CD4-positive, alpha-beta T cell (primary cell): ENCODE results near the gene SPECC1. TPM values are rescaled to one million over a fixed set of nuclear protein-coding genes. Genes with fewer than 3 reads are reported as not detected.

Experiments used
- ATAC-seq: fragments of 200-7000 bp; cut with Tn5 transposase; one replicate; pipeline ENCODE4 v1.10.0; 2022; ENCODE audit warnings: mild to moderate bottlenecking; ENCODE audit not compliant: poor library complexity
- CTCF ChIA-PET: fragments of 350-600 bp; sonication (Branson Sonifier 250); formaldehyde crosslinking; loops from one replicate; lab custom pipeline; 2021; ENCODE audit warnings: antibody characterized with exemption, inconsistent platforms; lab: Charles Lee
- POLR2A ChIA-PET: fragments of 350-600 bp; sonication (Branson Sonifier 250); formaldehyde crosslinking; loops from one replicate; lab custom pipeline; 2021; ENCODE audit warnings: antibody characterized with exemption, inconsistent platforms; lab: Charles Lee
- DNase-seq, 14 experiments: peaks; one replicate each; pipeline ENCODE4 v3.0.0-alpha.2; 2013 to 2020; ENCODE audit warnings: mixed read lengths in 2 of 14
- H3K27ac ChIP-seq, 2 donors: one replicate each; pipeline versions ENCODE4 v1.5.1 to v1.7.0; 2013; ENCODE audit warnings: low read length in 2 of 2, low read depth in 1 of 2, mild to moderate bottlenecking in 1 of 2
- H3K27me3 ChIP-seq, 2 experiments: 1 replicate in 1 of 2; 2 replicates in 1 of 2; pipeline versions ENCODE4 v1.6.1 to v1.7.0; 2013; ENCODE audit warnings: low read length in 2 of 2, control low read depth in 1 of 2, mild to moderate bottlenecking in 1 of 2, moderate library complexity in 1 of 2; ENCODE audit not compliant: insufficient read depth in 2 of 2, control insufficient read depth in 1 of 2
- H3K36me3 ChIP-seq: one replicate; pipeline ENCODE4 v1.6.1; 2013; ENCODE audit warnings: low read length, control low read depth; ENCODE audit not compliant: insufficient read depth
- H3K4me1 ChIP-seq: one replicate; pipeline ENCODE4 v1.6.1; 2013; ENCODE audit warnings: low read length, control low read depth; ENCODE audit not compliant: insufficient read depth
- H3K4me3 ChIP-seq: one replicate; pipeline ENCODE4 v1.5.1; 2013; ENCODE audit warnings: mild to moderate bottlenecking, low read length, moderate library complexity
- H3K9me3 ChIP-seq, 2 experiments: 1 replicate in 1 of 2; 2 replicates in 1 of 2; pipeline versions ENCODE4 v1.6.1 to v1.7.0; 2013; ENCODE audit warnings: low read length in 2 of 2, mild to moderate bottlenecking in 2 of 2, control low read depth in 1 of 2, moderate library complexity in 1 of 2; ENCODE audit not compliant: control insufficient read depth in 1 of 2, insufficient read depth in 1 of 2
- H3K27ac Mint-ChIP-seq: one replicate; pipeline ENCODE4 v1.8.0; 2020; ENCODE audit warnings: mixed read lengths
- H3K27me3 Mint-ChIP-seq: one replicate; pipeline ENCODE4 v1.8.0; 2021; ENCODE audit warnings: mixed read lengths
- H3K36me3 Mint-ChIP-seq: one replicate; pipeline ENCODE4 v1.8.0; 2021; ENCODE audit warnings: low read depth, mixed read lengths
- H3K4me1 Mint-ChIP-seq: one replicate; pipeline ENCODE4 v1.8.0; 2021; ENCODE audit warnings: low read depth, mixed read lengths
- H3K4me3 Mint-ChIP-seq: one replicate; pipeline ENCODE4 v1.8.0; 2020; ENCODE audit warnings: mild to moderate bottlenecking, mixed read lengths
- H3K9me3 Mint-ChIP-seq: one replicate; pipeline ENCODE4 v1.8.0; 2020; ENCODE audit warnings: mixed read lengths
- intact Hi-C, 2 experiments: fragments of 100-400 bp; cut with DNase I in 1 of 2; cut with micrococcal nuclease in 1 of 2; formaldehyde crosslinking; loops; one replicate each; pipeline versions ENCODE4 v1.15.1 to v1.9.0; 2023 to 2025; cut with DNase I, micrococcal nuclease
- total RNA-seq, 174 experiments: library from RNA in 2 of 174; stranded (reverse) in 2 of 174; gene quantifications; one replicate each; pipeline ENCODE4 v1.2.3 and lab custom pipeline; 2021 to 2026
- TF ChIP-seq, protein P1 (sequence below): fragments of 200-600 bp; IDR thresholded peaks from one replicate; pipeline ENCODE4 v1.8.0; 2022; ENCODE audit warnings: antibody characterized with exemption, mild to moderate bottlenecking

The SPECC1 gene
- total RNA-seq, 2 experiments from 2014 or later = 4.3 to 4.4 TPM

DNA sequence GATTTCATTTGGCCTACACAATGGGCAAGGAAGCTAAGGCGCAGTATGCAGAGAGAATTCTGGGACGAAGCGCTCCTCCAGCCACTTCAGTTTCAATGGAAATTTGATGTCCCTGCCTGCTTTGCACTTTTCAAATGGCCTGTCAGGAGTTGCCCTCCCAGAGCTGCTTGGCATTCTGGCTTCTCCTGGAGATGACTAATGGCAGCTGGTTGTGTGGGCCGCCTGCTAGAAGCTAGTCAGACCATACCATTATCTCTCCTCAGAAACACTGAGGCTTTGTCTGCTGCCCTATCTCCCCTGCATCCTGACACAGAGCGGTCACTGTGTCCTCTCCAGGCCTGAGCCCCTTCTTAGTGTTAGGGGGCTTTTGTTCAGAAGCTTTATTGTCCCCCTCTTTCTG, 180.1 kb downstream of the SPECC1 start:
- no peaks in the 10 kb centered on the region for H3K9me3 Mint-ChIP-seq
- no peak overlapping the region for H3K27ac ChIP-seq
- TF ChIP-seq, protein P1, sequence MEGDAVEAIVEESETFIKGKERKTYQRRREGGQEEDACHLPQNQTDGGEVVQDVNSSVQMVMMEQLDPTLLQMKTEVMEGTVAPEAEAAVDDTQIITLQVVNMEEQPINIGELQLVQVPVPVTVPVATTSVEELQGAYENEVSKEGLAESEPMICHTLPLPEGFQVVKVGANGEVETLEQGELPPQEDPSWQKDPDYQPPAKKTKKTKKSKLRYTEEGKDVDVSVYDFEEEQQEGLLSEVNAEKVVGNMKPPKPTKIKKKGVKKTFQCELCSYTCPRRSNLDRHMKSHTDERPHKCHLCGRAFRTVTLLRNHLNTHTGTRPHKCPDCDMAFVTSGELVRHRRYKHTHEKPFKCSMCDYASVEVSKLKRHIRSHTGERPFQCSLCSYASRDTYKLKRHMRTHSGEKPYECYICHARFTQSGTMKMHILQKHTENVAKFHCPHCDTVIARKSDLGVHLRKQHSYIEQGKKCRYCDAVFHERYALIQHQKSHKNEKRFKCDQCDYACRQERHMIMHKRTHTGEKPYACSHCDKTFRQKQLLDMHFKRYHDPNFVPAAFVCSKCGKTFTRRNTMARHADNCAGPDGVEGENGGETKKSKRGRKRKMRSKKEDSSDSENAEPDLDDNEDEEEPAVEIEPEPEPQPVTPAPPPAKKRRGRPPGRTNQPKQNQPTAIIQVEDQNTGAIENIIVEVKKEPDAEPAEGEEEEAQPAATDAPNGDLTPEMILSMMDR = no peak
- H3K4me1 ChIP-seq = no peaks in the 10 kb centered on the region
- H3K36me3 ChIP-seq = no peaks in the 10 kb centered on the region
- H3K4me3 ChIP-seq = no peak overlapping the region
- H3K36me3 Mint-ChIP-seq = no peaks in the 10 kb centered on the region
- no peaks in the 10 kb centered on the region for H3K27me3 Mint-ChIP-seq
- H3K4me1 Mint-ChIP-seq = no peaks in the 10 kb centered on the region
- ATAC-seq = no peak
- H3K27me3 ChIP-seq = no peaks in the 10 kb centered on the region
- POLR2A ChIA-PET = no interaction called here
- no peaks in the 10 kb centered on the region for H3K9me3 ChIP-seq
- intact Hi-C loops = no loop called here
- H3K27ac Mint-ChIP-seq = no peak overlapping the region
- CTCF ChIA-PET = interaction anchor here (0.8 kb wide), 1 partner anchor 11 kb away, joined by 3 read pairs; no protein-coding TSS in a partner anchor
- H3K4me3 Mint-ChIP-seq = no peak overlapping the region
- DNase-seq = no peak

DNA sequence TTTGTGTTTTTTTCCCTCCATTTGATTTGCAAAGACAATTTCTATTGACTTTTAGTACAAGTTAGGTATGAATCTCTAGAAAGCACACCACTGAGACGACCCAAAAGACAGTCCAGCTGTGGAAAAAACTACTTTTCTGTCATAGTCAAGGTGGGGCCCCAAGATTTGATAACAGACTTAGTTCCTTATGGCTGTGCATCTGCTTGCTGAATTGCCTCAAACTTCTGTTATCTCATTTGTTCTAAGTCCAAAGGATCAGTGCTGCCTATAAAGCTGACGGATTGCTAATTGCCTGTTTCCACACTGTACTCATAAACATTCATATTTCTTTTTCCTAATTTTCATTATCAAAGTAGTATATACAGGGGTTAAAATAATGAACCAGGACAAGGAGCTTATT, 180.8 kb downstream of the SPECC1 start:
- no peaks in the 10 kb centered on the region for H3K9me3 Mint-ChIP-seq
- CTCF ChIA-PET = no interaction called here
- intact Hi-C loops = no loop called here
- H3K27ac ChIP-seq = no peak overlapping the region
- H3K4me1 Mint-ChIP-seq = no peaks in the 10 kb centered on the region
- no peak overlapping the region for H3K4me3 ChIP-seq
- no peaks in the 10 kb centered on the region for H3K27me3 ChIP-seq
- H3K4me3 Mint-ChIP-seq = no peak overlapping the region
- no peaks in the 10 kb centered on the region for H3K9me3 ChIP-seq
- H3K27ac Mint-ChIP-seq = no peak overlapping the region
- no peaks in the 10 kb centered on the region for H3K36me3 ChIP-seq
- no peaks in the 10 kb centered on the region for H3K4me1 ChIP-seq
- DNase-seq = no peak
- ATAC-seq = no peak
- H3K36me3 Mint-ChIP-seq = no peaks in the 10 kb centered on the region
- POLR2A ChIA-PET = no interaction called here
- H3K27me3 Mint-ChIP-seq = no peaks in the 10 kb centered on the region
- TF ChIP-seq, protein P1 = no peak

DNA sequence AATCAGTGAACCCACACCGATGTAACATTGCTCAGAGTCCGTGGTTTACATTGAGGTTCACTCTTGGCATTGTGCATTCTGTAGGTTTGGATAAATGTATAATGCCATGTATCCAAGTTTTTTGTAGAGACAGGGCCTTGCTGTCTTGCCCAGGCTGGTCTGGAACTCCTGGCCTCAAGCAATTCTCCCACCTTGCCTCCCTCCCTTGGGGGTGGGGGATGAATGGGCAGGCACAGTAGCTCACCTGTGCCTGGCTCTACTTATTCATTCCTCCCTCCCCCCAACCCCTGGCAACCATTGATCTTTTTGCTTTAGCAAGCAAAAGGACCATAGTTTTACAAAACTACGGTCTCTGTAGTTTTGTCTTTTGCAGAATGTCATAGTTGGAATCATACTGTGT, 181.4 kb downstream of the SPECC1 start:
- POLR2A ChIA-PET = no interaction called here
- H3K4me1 Mint-ChIP-seq = no peaks in the 10 kb centered on the region
- intact Hi-C loops = no loop called here
- no peak overlapping the region for H3K4me3 ChIP-seq
- no peak for ATAC-seq
- no peaks in the 10 kb centered on the region for H3K9me3 ChIP-seq
- TF ChIP-seq, protein P1 = no peak
- no peaks in the 10 kb centered on the region for H3K4me1 ChIP-seq
- H3K36me3 ChIP-seq = no peaks in the 10 kb centered on the region
- no peaks in the 10 kb centered on the region for H3K27me3 ChIP-seq
- H3K4me3 Mint-ChIP-seq = no peak overlapping the region
- DNase-seq = no peak
- no peaks in the 10 kb centered on the region for H3K27me3 Mint-ChIP-seq
- CTCF ChIA-PET = no interaction called here
- no peak overlapping the region for H3K27ac ChIP-seq
- no peaks in the 10 kb centered on the region for H3K9me3 Mint-ChIP-seq
- H3K27ac Mint-ChIP-seq = no peak overlapping the region
- no peaks in the 10 kb centered on the region for H3K36me3 Mint-ChIP-seq
